ENCODE measurements around the gene DNAH2.

The DNAH2 gene

DNA sequence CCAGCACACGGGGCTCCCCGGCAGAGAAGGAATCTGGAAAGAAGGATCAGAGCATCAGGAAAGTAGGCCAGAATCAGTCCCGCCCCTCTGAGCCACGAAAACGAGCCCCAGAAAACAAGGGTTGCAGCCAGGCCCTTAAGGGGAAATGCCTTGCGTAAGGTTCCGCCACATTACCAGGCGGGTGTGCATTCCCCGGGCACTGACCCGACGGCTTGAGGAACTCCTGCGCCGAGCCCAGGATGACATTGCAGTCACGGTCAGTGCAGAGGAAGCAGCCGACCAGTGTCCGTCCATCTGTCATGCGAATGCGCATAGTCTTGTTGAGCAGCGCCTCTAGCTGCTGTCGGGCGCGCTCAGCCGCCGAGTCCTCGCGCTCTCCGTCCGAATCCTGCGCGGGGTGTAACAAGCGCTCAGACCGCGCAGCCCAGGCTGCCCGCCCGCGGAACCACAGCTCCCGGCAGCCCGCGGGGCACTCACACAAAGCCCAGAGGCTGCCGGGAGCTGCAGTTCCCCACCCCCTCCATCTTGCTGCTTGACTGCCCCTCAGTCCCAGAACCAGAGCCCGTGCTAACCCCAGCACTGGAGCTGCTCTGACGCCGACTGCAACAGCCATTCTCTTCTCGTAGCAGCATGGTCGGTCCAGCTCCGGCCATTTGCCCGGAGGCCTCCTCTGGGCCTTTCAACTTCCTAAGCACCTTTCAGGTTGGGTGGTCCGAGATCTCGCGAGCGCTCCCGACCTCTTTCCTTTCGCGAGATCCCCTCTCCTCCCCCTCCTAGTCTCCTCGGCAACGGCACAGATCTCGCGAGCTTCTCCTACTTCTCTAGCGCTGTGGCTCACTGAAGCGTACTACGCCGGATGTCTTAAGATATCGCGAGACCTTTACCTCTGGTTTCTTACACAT, 139.5 kb downstream of the DNAH2 start, which contains the start of gene NAA38:
TSS of gene NAA38 (minus strand) at position 749 of the 902 bp plus-strand sequence. CDS start at position 653, 96 bp downstream.
- Histone ChIP-seq H3K27me3 (ENCODE audit: low read depth, low read length) (no peaks in the 10 kb centered on the region), H3K4me3 (ENCODE audit: low read length) (peak within 1 kb of the TSS; percentile 90), H4K20me1 (ENCODE audit: insufficient read depth, low read length) (peaks cover 5% of the 10 kb centered on the region; the same call in 1 of the 2 replicates), H3K79me2 (ENCODE audit: low read length) (peaks cover 17% of the 10 kb centered on the region), H2AFZ (ENCODE audit: low read depth, low read length) (peak within 1 kb of the TSS; percentile 93), H3K4me1 (ENCODE audit: low read length) (peaks cover 16% of the 10 kb centered on the region), H3K4me2 (ENCODE audit: low read length) (peak within 1 kb of the TSS; percentile 96), H3K27ac (ENCODE audit: low read length) (peak within 1 kb of the TSS; percentile 92), H3K9me3 (ENCODE audit: insufficient read depth, low read length) (no peaks in the 10 kb centered on the region), H3K9ac (ENCODE audit: low read length) (peak within 1 kb of the TSS; percentile 90), H3K36me3 (replicated peaks; ENCODE audit: low read depth, low read length) (peaks cover 20% of the 10 kb centered on the region)
- TF ChIP-seq, protein P1, sequence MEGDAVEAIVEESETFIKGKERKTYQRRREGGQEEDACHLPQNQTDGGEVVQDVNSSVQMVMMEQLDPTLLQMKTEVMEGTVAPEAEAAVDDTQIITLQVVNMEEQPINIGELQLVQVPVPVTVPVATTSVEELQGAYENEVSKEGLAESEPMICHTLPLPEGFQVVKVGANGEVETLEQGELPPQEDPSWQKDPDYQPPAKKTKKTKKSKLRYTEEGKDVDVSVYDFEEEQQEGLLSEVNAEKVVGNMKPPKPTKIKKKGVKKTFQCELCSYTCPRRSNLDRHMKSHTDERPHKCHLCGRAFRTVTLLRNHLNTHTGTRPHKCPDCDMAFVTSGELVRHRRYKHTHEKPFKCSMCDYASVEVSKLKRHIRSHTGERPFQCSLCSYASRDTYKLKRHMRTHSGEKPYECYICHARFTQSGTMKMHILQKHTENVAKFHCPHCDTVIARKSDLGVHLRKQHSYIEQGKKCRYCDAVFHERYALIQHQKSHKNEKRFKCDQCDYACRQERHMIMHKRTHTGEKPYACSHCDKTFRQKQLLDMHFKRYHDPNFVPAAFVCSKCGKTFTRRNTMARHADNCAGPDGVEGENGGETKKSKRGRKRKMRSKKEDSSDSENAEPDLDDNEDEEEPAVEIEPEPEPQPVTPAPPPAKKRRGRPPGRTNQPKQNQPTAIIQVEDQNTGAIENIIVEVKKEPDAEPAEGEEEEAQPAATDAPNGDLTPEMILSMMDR (IDR thresholded peaks at IDR 0.05; ENCODE audit: low read depth, low read length): peak; percentile 32
- TF ChIP-seq EZH2phosphoT487 (IDR thresholded peaks at IDR 0.05; ENCODE audit: low read depth): no peak

GRCh38 chr17:7857713-7858521, 140.4 kb downstream of the DNAH2 start, which contains the start of gene CYB5D1:
CYB5D1 (plus strand) TSS chr17:7858003; CDS start chr17:7858135, 132 bp downstream.
- H2AFZ ChIP-seq (ENCODE audit: low read depth, low read length): peak within 1 kb of the TSS; percentile 93
- H3K36me3 ChIP-seq (replicated peaks; ENCODE audit: low read depth, low read length): peaks cover 11% of the 10 kb centered on the region
- no peaks in the 10 kb centered on the region for H3K9me3 ChIP-seq (ENCODE audit: insufficient read depth, low read length)
- peak within 1 kb of the TSS; percentile 90 for H3K9ac ChIP-seq (ENCODE audit: low read length)
- TF ChIP-seq, protein P1 (IDR thresholded peaks at IDR 0.05; ENCODE audit: low read depth, low read length): no peak
- TF ChIP-seq EZH2phosphoT487 (IDR thresholded peaks at IDR 0.05; ENCODE audit: low read depth): no peak
- peaks cover 14% of the 10 kb centered on the region for H3K4me1 ChIP-seq (ENCODE audit: low read length)
- H3K4me2 ChIP-seq (ENCODE audit: low read length): peak within 1 kb of the TSS; percentile 96
- H3K27ac ChIP-seq (ENCODE audit: low read length): peak within 1 kb of the TSS; percentile 92
- H3K27me3 ChIP-seq (ENCODE audit: low read depth, low read length): no peaks in the 10 kb centered on the region
- H3K4me3 ChIP-seq (ENCODE audit: low read length): peak within 1 kb of the TSS; percentile 90
- H3K79me2 ChIP-seq (ENCODE audit: low read length): peaks cover 10% of the 10 kb centered on the region; the same call in 1 of the 2 replicates
- H4K20me1 ChIP-seq (ENCODE audit: insufficient read depth, low read length): no peaks in the 10 kb centered on the region

DNA sequence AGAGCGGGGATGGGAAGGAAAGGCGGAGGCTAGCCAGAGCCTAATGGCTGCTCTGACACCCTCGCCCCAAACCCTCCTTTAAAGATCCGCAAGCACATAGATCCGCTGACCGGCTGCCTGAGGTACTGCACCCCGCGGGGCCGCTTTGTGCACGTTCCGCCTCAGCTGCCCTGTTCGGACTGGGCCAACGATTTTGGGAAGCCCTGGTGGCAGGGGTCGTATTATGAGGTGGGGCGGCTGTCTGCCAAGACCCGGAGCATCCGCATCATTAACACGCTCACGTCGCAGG, 140.9 kb downstream of the DNAH2 start:
- Histone ChIP-seq H3K4me2 (ENCODE audit: low read length) (peak overlapping the region; percentile 83), H2AFZ (ENCODE audit: low read depth, low read length) (no peak overlapping the region), H3K27me3 (ENCODE audit: low read depth, low read length) (no peaks in the 10 kb centered on the region), H3K27ac (ENCODE audit: low read length) (peak overlapping the region; percentile 92), H3K36me3 (replicated peaks; ENCODE audit: low read depth, low read length) (peaks cover 8% of the 10 kb centered on the region), H4K20me1 (ENCODE audit: insufficient read depth, low read length) (no peaks in the 10 kb centered on the region), H3K4me1 (ENCODE audit: low read length) (peaks cover 14% of the 10 kb centered on the region), H3K79me2 (ENCODE audit: low read length) (peaks cover 10% of the 10 kb centered on the region; the same call in 1 of the 2 replicates), H3K9ac (ENCODE audit: low read length) (peak overlapping the region; percentile 90), H3K4me3 (ENCODE audit: low read length) (peak overlapping the region; percentile 90), H3K9me3 (ENCODE audit: insufficient read depth, low read length) (no peaks in the 10 kb centered on the region)
- TF ChIP-seq, protein P1 (IDR thresholded peaks at IDR 0.05; ENCODE audit: low read depth, low read length): peak; percentile 28
- TF ChIP-seq EZH2phosphoT487 (IDR thresholded peaks at IDR 0.05; ENCODE audit: low read depth): no peak

All from OCI-LY3 (cell line).